Tibial nerve (tissue), 4 donors: ENCODE data around the gene ASPG.

Source experiments
- CTCF ChIP-seq, 5 experiments: fragments of 200-600 bp in 3 of 5; fragments of 450-650 bp in 2 of 5; sonication (generic) in 3 of 5; IDR thresholded peaks; one replicate each; pipeline ENCODE4 v1.5.1; 2016 to 2019; ENCODE audit warnings: antibody characterized with exemption in 5 of 5, mild to moderate bottlenecking in 3 of 5, moderate library complexity in 2 of 5
- EP300 ChIP-seq, 2 donors: sonication (generic); formaldehyde crosslinking; IDR thresholded peaks; one replicate each; pipeline ENCODE4 v1.6.1; 2017; ENCODE audit warnings: antibody characterized with exemption in 2 of 2, mild to moderate bottlenecking in 1 of 2
- POLR2A ChIP-seq, 2 donors: fragments of 450-650 bp; IDR thresholded peaks; one replicate each; pipeline ENCODE4 v1.6.1; 2017; ENCODE audit warnings: antibody characterized with exemption in 2 of 2, mild to moderate bottlenecking in 2 of 2, moderate library complexity in 2 of 2

- TF ChIP-seq CTCF (IDR thresholded peaks at IDR 0.05): no peak
- no peak for TF ChIP-seq EP300 (IDR thresholded peaks at IDR 0.05)
- TF ChIP-seq POLR2A (IDR thresholded peaks at IDR 0.05): no peak
These were observed 56.2 kb downstream of the ASPG start for GRCh38 chr14:104141621-104142091.
